Esophagus muscularis mucosa (tissue), 3 donors: ENCODE measurements around the gene KIRREL3.

Source experiments
- POLR2AphosphoS5 ChIP-seq, 2 donors: sonication (generic); formaldehyde crosslinking; IDR thresholded peaks; one replicate each; pipeline ENCODE4 v1.6.1; 2017; ENCODE audit warnings: antibody characterized with exemption in 2 of 2
- TF ChIP-seq, protein P1 (sequence below), 3 experiments: fragments of 200-600 bp in 2 of 3; fragments of 450-650 bp in 1 of 3; sonication (generic) in 2 of 3; IDR thresholded peaks; one replicate each; pipeline ENCODE4 v1.5.1; 2017 to 2019; ENCODE audit warnings: antibody characterized with exemption in 3 of 3, mild to moderate bottlenecking in 2 of 3, moderate library complexity in 1 of 3

- no peak for TF ChIP-seq POLR2AphosphoS5 (IDR thresholded peaks at IDR 0.05)
- TF ChIP-seq, protein P1, sequence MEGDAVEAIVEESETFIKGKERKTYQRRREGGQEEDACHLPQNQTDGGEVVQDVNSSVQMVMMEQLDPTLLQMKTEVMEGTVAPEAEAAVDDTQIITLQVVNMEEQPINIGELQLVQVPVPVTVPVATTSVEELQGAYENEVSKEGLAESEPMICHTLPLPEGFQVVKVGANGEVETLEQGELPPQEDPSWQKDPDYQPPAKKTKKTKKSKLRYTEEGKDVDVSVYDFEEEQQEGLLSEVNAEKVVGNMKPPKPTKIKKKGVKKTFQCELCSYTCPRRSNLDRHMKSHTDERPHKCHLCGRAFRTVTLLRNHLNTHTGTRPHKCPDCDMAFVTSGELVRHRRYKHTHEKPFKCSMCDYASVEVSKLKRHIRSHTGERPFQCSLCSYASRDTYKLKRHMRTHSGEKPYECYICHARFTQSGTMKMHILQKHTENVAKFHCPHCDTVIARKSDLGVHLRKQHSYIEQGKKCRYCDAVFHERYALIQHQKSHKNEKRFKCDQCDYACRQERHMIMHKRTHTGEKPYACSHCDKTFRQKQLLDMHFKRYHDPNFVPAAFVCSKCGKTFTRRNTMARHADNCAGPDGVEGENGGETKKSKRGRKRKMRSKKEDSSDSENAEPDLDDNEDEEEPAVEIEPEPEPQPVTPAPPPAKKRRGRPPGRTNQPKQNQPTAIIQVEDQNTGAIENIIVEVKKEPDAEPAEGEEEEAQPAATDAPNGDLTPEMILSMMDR (IDR thresholded peaks at IDR 0.05), result no peak
Measured at GRCh38 chr11:126880872-126881271, 119.7 kb downstream of the KIRREL3 start.
